Activated CD4-positive, alpha-beta T cell treated with anti-CD3 and anti-CD28 coated beads for 24 hours (primary cell): ENCODE results near the gene CCDC9B.
A peak's percentile ranks its signal among the peaks of the same experiment; 100 is the strongest.

Source experiments
- DNase-seq, 2 donors: peaks; one replicate each; pipeline ENCODE4 v3.0.0-alpha.2; 2020; ENCODE audit warnings: low read depth in 2 of 2

The CCDC9B gene

DNA sequence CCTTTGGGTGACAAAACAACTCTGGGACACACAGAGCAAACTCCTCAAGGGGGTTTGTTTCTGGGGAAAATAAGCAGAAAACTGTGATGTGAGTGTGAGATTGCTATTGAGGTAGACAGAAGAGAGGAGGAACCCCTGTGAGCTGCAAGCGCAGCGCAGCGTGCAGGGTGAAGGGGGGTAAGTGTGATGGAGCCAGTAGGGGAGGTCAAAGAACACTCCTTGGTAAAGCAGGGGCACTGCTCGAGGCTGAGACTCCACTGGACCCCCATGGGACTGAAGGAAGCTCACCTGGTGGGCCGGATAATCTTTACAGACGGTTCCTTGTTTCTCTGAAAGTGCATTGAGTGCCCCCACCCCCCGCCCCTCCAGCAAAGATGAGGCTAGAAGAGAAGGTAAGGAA, 9.7 kb downstream of the CCDC9B start:
- no peak for DNase-seq

DNA sequence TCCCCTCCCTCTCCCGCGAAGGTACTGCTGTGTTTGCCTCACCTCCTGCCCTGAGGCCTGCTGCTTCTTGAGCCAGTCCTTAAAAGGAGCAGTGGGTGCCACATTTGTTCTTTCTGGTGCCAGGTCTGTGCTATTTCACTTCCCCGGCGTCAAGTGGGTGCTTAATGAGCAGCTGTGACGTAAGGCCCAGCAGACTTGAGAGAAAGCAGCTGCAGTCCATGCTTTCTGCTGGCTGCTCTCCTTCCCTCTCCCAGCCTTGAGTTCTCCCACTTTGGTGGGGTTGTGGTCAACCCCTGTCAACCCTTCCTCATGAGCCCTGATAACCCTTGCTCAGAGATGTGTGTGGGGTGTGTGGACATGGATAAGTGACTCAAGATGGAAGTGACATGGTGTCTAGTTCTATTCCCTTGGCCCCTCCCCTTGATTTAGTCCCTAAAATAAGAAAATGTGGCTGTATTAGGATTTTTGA, 10.3 kb downstream of the CCDC9B start:
- no peak for DNase-seq

DNA sequence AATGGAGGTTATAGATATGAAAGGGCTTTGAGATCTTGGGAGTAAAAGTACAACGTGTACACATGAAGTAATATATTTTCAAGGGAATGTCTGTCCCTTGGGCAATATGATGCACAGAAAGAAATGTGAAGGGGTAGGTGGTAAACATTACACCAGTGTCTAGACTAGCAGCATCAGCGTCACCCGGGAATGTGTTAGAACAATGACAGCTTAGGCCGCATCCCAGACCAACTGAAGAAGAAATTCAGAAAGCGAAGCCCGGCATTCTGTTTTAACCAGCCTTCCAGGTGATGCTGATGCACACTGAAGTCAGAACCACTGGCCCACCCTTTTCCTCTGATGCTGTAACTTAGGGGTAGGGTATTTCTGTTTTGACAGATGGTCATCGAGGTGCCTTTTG, 10.9 kb downstream of the CCDC9B start:
- DNase-seq: no peak

DNA sequence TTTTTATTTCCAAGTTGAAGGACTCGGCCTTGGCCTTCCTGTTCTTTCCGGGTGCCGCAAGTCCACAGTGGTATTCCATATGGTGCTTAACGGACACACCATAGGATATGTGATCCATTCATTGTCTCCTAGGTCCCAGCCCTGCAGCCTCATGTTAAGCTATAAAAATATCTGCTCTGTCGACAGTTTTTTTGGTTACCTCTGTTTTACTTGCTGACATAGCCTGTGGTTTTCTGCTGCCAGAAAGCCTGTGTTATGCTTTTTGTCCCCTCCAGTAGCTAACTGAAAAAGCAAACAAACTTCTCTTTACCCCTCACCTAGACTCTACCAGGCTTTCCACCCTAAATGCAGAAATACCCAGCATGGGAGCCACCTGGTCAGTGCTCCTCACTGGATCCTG, 12.0 kb downstream of the CCDC9B start:
- DNase-seq: no peak

DNA sequence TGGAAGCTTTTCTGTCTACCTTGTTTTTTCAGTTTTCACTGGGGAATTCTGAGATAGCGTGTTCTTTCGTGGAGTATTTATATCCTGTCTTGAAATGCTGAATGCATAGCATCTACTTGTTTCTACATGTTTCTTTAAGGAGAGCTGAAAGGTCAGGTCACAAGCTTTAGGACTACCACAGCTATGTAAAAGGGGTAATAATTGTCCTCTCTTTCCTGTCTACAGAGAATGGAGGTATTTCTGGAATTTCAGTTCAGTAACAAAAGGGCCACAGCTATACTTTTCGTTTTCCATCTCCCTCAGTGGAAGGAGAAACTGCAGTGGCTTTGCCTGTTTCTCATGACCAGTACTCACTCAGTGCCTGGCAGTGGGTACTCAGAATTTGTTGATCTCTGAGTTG, 12.6 kb downstream of the CCDC9B start:
- DNase-seq: no peak

DNA sequence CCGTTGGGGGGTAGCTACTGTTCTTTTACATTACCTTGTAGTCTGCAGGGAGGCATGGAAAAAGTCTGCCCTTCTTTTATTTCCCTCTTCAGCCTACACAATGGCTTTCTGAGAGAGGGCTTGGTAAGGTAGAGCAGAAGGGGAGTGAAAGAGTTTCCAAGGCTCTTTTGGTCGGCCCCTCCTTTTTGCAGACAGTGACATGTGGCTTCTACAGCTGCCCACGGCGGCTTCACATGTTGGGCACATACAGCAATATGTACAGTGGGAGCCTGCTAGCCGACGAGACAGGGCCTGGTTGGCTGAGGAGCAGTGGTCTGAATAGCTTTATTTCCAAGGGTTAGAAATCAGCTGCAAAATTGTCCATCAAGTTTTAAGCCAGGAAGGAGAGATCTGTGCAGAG, 13.3 kb downstream of the CCDC9B start:
- no peak for DNase-seq

DNA sequence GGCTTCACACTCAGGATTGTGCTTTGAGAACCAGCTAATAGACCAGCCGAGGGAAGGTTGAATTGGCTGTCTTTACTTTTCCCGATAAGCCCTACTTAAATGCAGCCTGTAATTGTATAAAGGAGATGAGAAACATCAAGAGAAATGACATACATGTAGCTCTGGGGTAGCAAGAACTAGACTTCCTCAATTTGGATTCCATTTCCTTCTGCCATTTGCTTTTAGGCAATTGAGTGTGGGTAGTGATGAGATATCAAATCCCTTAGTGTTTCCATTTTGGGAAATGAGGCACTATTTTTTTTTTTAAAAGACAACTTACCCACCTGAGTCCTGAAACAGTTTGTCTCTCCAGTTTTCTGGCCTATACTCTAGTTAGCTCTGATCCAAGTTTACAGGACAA, 15.0 kb downstream of the CCDC9B start:
- no peak for DNase-seq

DNA sequence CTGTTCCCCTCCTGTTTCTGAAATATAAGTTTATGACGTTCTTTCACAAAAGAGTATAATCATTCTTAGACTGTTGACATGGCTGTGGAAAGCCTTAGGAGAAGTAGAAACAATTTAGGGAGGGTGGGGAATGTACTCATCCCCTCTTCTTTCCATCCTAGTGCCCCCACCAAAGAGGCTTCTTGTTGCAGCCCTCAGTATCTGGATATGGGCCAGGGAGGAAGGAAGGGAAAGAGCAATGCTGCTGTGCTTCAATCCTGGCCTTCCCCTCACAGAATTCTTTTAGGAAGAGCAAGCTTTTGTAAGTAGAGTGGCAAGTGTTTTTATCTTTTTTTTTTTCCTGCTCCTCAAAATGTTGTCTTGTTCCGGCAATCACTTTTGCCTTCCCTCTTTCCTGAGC, 15.6 kb downstream of the CCDC9B start:
- DNase-seq: no peak

DNA sequence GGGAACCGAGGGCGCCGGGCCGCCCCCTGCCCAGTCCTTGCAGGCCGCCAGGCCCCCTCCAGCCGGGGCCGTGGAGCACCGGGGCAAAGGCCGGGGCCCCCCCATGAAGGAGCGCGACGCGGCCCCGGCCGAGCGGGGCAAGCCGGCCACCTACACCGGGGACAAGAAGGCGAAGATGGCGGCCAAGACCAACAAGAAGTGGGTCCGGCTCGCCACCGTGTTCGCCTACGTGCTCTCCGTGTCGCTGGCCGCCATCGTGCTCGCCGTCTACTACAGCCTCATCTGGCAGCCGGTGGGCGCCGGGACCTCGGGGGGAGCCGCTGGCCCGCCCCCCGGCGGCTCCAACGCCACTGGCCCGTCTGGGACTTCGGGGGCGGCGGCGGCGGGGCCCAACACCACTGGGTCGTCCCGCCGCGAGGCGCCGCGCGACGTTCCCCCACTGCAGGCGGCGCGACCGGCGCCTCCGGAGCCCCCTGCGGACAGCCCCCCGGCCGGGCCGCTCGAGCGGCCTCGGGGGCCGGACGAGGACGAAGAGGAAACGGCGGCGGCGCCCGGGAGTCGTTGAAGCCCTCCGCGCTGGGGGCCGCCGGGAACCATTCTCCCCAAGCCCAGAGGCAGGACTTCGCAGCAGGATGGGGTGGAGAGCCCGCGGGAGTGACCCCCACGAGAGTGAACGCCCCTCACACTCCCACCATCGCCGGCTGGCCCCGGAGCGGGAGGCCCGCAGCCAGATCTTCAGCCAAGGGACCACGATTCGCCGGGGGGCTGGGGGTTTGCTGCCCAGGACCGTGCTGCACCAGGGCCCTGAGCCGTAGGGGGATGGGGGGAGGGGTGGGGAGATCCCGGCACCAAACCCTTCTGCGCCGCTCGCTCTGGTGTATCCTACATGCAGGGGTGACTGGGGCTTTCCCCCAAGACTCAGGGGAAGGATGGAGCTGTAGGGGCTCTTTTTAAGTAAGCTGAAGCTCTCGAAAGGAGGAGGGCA, 16.5 kb downstream of the CCDC9B start:
- DNase-seq: no peak

DNA sequence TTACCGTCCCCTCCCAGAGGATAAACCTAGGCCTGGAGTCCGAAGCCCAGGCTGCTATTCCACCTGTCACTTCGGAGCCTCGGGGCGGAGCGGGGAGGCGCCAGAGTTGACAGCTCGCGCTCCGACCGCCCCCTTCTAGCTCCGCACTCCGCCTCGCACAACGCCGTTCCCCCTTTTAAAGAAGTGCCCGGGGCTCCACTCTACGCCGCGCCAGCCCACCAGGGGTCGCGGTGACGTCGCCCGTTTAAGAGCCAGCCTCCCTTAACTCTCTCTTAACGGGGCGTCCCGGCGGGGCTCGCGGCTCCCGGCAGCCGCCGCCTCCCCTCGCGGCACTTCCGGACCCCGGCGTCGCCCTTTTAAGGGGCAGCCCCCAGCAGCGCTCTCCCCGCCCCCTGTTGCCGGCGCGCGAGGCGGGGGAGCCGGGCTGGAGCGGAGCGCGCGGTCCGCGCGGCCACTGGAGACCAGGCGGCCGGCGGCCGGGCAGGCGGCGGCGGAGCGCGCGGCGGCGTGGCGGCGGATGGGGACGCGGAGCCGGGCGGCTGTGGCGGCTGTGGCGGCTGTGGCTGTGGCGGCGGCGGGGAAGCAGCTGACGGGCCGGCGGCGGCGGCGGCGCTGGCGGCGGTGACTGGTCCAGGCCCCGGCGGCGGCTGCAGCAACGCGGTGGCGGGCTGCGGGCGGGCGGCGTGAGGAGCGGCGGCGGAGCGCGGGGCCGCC, 17.3 kb downstream of the CCDC9B start, which contains the start of gene INAFM2:
INAFM2 (plus strand) TSS at position 454 of the 714 bp plus-strand sequence. CDS start 364 bp downstream, outside the sequence.
- peak; percentile 79 to 86 for DNase-seq

DNA sequence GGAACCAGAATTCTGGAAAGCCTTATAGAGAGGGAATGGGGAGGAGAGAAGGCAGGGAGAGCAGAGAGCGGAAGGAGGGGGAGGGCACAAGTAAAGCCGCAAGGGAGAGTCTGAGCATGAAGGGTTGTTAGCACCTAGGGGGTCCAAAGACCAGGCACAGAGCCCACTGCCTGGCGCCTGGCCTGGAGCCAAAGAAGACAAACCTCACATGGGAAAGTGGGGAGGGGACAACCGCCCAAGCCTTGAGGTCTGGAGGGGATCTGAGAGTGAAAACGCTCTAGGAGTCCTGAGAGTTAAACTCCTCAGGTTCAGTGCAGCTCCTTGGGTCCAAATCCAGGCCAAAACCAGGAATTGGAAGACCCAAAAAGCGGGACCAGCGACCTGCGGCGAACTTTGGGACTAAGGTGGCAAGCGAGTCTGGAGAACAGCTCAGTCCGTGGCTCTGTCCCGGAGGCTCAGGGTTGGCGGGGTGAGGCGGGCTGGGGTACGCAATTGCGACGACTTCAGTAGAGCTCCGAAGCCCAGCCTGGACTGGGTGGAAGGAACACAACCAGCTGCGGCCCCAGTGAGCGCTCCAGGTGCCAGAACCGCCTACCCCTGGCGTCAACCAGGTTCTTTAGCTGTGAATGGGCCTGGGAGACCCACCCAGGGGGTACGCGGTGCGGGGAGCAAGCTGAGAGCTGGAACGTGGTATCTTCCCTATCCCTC, 18.1 kb downstream of the CCDC9B start:
- DNase-seq: no peak

DNA sequence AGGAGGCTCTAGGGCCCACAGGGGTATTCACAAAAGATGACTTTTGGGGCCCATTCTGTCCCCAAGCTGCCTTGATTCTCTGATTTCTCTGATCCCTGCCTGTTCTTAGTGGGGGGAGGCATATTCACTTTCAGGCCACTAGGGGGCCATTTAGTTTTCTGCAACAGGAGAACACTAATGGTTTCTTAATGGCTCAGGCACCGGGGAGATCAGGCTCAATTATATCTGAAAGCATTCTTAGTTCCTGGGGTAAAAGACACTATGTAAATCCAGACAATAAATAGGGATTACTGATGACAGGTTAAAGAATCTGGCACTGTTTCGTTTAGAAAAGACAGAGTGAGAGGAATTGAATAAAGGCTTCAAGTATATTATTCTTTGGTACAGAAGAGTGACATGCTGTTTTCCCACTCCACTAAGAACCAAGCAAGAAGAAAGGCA, 19.8 kb downstream of the CCDC9B start:
- DNase-seq: peak in 1 of 2 donors; percentile 47

DNA sequence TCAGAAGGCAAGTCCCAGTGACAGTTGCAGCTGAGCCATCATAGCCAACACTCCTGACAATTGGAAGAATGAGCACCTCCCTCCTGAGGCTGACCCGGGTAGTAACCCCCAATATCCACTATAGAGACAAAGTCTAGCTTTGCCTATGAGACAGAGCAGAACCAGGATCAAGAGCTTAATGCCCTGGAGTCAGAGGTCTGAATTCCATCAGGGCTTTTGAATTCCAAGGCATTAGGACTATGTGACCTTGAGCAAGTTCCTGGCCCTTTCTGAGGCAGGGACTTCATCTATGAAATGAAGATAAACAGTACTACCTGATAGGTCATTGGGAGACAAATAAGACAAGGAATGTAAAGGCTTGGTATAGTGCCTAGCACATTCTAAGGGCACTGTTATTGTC, 20.3 kb downstream of the CCDC9B start:
- DNase-seq: no peak

DNA sequence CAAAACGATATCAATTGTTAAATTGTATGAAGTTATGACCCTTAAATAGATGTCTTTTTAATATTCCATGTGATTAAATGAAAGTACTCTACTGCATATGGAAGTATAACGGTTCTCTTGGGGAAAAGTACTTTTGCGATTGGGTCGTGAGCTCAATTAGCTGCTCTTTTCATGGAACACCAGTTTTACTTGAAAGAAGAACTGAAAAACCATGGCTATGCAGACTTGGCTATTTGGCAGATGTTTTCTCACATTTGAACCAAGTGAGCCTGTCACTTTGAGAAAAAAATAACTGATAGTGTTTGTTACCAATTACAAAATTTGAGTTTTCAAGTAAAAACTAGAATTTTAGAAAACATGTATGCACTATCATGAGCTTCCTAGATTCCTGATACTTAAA, 23.2 kb downstream of the CCDC9B start:
- no peak for DNase-seq

DNA sequence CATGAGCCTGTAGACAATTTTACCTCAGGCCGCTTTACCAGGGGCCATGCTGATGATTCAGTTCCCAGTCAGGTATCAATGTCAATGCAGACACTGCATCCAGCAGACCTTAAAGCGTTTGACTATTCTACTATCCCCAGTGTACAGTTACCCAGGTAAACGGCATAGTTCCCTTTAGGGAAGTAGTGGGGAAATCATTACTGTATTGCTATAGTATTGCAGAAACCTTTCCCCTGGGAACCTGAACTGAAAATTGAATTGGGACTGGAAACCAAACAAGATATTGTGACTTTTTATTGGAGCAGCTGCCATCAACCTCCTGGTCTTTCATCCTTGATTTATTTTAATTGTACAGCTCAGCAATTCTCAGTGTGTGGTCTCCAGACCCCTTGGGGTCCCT, 23.8 kb downstream of the CCDC9B start:
- DNase-seq: no peak

DNA sequence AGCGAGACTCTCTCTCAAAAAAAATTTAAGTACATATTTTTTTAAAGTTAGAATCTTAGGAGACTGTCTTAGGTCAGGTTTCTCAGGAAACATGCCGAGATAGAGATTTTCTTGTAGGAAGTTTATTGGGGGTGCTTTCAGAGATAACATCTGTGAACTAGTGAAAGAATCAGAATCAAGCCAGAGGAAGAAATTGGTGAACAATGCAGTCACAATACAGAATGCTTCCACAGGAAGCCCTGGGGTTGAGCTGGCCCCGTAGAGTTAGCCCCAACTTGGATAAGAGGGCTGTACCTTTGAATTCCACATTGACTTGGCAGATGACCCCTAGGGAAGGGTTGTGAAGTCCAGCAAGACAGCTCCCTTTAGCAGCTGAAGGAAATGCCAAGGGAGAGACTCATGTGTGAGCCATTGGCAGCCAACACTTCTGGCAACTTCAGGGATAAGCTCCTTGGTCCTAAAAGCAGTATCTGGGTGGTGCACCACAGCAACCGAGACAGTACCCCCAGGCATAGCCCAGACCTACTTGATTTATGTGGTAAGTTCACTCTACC, 25.9 kb downstream of the CCDC9B start:
- no peak for DNase-seq

DNA sequence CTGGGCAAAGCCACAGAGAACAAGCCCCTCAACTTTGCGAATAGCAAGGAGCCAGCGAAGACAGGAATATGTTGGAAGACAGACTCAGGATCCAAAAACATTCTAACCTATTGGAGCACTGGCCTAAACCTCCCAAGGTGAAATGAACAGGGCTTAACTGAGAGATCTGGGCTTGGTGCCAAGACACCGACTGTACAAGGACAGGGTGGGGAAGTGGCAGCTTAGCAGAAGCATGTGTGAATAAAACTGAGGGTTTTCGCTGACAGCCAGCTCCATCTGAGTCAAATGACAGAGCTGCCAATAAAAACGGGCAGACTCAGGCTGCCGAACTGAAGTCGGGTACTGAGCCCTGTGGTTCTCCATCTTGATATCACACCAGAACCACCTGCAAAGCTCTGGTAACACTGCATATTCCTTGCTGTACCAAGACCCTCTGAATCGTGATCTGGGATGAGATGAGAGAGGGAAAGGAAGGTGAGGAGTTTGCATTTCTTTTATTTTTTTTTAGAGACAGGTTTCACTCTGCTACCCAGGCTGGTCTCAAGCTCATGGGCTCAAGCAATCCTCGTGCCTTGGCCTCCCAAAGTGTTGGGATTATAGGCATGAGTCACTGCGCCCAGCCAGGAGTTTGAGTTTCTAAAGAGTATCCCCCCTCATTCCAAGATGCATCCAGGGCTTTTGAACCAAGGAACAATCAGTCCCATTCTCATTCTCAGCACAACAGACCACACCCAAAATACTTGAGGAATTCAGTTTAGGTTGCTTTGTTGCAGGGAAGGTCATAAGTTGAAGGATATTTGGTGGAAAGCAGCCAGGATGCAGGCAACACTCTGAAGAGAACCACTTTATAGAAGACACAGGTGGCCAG, 27.0 kb downstream of the CCDC9B start:
- no peak for DNase-seq

DNA sequence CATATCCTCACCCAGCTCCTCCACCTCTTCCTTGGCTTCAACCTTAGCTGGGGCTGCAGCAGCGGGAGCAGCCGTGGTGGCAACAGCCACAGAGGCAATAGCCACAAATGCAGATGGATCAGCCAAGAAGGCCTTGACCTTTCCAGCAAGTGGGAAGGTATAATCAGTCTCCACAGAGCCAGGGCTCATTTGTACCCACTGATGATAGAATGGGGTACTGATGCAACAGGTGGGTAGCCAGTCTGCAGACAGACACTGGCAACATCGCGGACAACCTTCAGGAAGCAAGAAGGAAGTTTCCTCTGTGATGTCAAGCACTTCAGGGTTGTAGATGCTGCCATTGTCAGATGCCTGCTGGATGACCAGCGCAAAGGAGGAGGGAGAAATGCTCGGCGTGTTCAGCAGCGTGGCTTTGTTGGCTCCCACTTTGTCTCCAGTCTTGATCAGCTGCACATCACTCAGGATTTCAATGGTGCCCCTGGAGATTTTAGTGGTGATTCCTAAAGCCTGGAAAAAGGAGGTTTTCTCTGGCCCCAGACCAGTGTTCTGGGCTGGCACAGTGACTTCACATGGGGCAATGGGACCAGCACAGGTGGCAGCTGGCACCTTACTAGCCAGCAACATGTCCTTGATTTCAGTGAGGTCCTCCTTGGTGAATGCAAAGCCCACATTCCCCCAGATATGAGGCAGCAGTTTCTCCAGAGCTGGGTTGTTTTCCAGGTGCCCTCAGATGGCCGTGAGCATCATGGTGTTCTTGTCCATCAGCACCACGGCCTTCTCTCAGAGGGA, 28.2 kb downstream of the CCDC9B start:
- no peak for DNase-seq

DNA sequence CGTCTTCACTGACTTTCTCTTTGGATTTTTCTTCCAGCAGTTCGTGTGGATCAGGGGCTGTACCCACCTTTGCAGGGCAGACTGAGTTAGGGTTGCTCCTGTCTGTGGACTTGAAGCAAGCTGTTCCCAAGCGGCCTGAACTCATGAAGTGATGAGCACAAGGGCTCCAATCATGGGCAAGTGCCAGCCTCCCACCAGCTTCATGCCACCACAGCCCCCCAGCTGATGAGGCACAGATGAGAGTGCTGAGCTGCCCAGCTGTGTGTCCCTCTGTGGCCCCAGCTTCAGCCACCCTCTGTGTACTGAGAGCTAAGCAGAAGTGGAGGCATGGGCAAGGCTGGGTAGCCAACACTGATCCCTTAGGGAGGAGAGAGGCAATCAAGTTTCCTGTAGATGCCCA, 29.7 kb downstream of the CCDC9B start:
- no peak for DNase-seq
